HepG2 (cell line): Measurements from ENCODE around the gene CUL9. TPM values are rescaled to one million over a fixed set of nuclear protein-coding genes. Genes with fewer than 3 reads are reported as not detected.

Source experiments
- ATAC-seq: fragments of 200-7000 bp; cut with Tn5 transposase; 3 replicates; pipeline ENCODE4 v1.9.1; 2020; ENCODE audit warnings: mild to moderate bottlenecking, moderate library complexity
- BruUV-seq: library from RNA; stranded (reverse); fragments of 400-500 nt; replicated peaks from 2 replicates; lab custom pipeline; 2021; lab: Mats Ljungman, UMichigan
- CTCF ChIA-PET: fragments of 300-600 bp; formaldehyde crosslinking; extraction: SDS; loops from one replicate; lab custom pipeline; 2021; ENCODE audit warnings: low total read pairs, inconsistent platforms, low intra/inter-chr PET ratio; lab: Yijun Ruan, JAX
- POLR2A ChIA-PET: fragments of 350-600 bp; sonication (Branson Sonifier 250); formaldehyde crosslinking; loops from one replicate; lab custom pipeline; 2020; ENCODE audit warnings: antibody characterized with exemption, inconsistent platforms; lab: Yijun Ruan, JAX
- DNase-seq: peaks from one replicate; pipeline ENCODE4 v3.0.0-alpha.2; 2015; ENCODE audit warnings: low spot score
- FAIRE-seq: peaks from 3 replicates; lab custom pipeline; 2011; peaks lifted over from hg19 to GRCh38; lab: Jason Lieb, UNC
- H2AFZ ChIP-seq: one replicate; pipeline ENCODE4 v1.6.1; 2011; ENCODE audit warnings: low read length, inconsistent platforms
- H3K27ac ChIP-seq: fragments of 300-600 bp; 3 replicates; pipeline ENCODE4 v1.8.0; 2011; ENCODE audit warnings: mixed run types, mild to moderate bottlenecking, mixed read lengths, low read length, inconsistent platforms; ENCODE audit not compliant: insufficient read depth; ENCODE audit errors: extremely low read length
- H3K27me3 ChIP-seq, 2 experiments: fragments of 200-600 bp in 1 of 2; 2 replicates in 1 of 2; 3 replicates in 1 of 2; pipeline versions ENCODE4 v1.6.0 to v1.8.0; 2011; ENCODE audit warnings: low read length in 2 of 2, mild to moderate bottlenecking in 2 of 2, moderate library complexity in 2 of 2, inconsistent platforms in 1 of 2; ENCODE audit not compliant: insufficient read depth in 2 of 2, control insufficient read depth in 1 of 2
- H3K36me3 ChIP-seq, 2 experiments: fragments of 200-600 bp in 1 of 2; replicated peaks in 1 of 2; 2 replicates in 1 of 2; 3 replicates in 1 of 2; pipeline versions ENCODE4 v1.5.1 to v1.8.0; 2011; ENCODE audit warnings: low read length in 2 of 2, inconsistent platforms in 1 of 2; ENCODE audit not compliant: insufficient read depth in 2 of 2, control insufficient read depth in 1 of 2
- H3K4me1 ChIP-seq: 2 replicates; pipeline ENCODE4 v1.5.1; 2012; ENCODE audit warnings: low read length, inconsistent platforms; ENCODE audit not compliant: insufficient read depth
- H3K4me2 ChIP-seq: 2 replicates; pipeline ENCODE4 v1.6.0; 2011; ENCODE audit warnings: low read depth, low read length, inconsistent platforms
- H3K4me3 ChIP-seq, 3 experiments: fragments of 200-600 bp in 1 of 3; sonication (generic), shearing (Covaris generic) in 1 of 3; replicated peaks in 1 of 3; 2 replicates each; pipeline ENCODE4 v1.5.1; 2011 to 2016; ENCODE audit warnings: low read length in 3 of 3, inconsistent platforms in 2 of 3, low read depth in 2 of 3, mild to moderate bottlenecking in 2 of 3, control low read depth in 1 of 3, mixed read lengths in 1 of 3; ENCODE audit not compliant: insufficient read depth in 1 of 3
- H3K79me2 ChIP-seq: one replicate; pipeline ENCODE4 v1.6.1; 2011; ENCODE audit warnings: low read length, inconsistent platforms; ENCODE audit not compliant: insufficient read depth
- H3K9ac ChIP-seq: 2 replicates; pipeline ENCODE4 v1.6.0; 2011; ENCODE audit warnings: mild to moderate bottlenecking, low read depth, low read length, inconsistent platforms; ENCODE audit not compliant: insufficient read depth
- H3K9me3 ChIP-seq: 2 replicates; pipeline ENCODE4 v1.5.1; 2012; ENCODE audit warnings: mild to moderate bottlenecking, low read length
- H4K20me1 ChIP-seq: 2 replicates; pipeline ENCODE4 v1.6.0; 2011; ENCODE audit warnings: inconsistent platforms, mild to moderate bottlenecking, low read length, moderate library complexity; ENCODE audit not compliant: insufficient read depth
- HDAC6 ChIP-seq: fragments of 200-600 bp; sonication (generic); IDR thresholded peaks from 2 replicates; pipeline ENCODE4 v1.7.0; 2017; ENCODE audit warnings: mild to moderate bottlenecking, antibody characterized with exemption, low read length, low read depth
- HOXA9 ChIP-seq: sonication (generic); formaldehyde crosslinking; IDR thresholded peaks from 2 replicates; pipeline ENCODE4 v1.8.1; 2022; ENCODE audit warnings: missing genetic modification reagents, mild to moderate bottlenecking, moderate library complexity, borderline replicate concordance
- ISX ChIP-seq: sonication (generic); formaldehyde crosslinking; conservative IDR thresholded peaks from 2 replicates; pipeline ENCODE4 v1.5.0; 2020; ENCODE audit warnings: missing genetic modification reagents
- KLF12 ChIP-seq: sonication (generic); formaldehyde crosslinking; IDR thresholded peaks from 2 replicates; pipeline ENCODE4 v1.4.0; 2020; ENCODE audit warnings: missing genetic modification reagents, borderline replicate concordance
- MXD4 ChIP-seq: IDR thresholded peaks from 2 replicates; pipeline ENCODE4 v1.6.1; 2016; ENCODE audit warnings: mild to moderate bottlenecking, missing biosample characterization, missing genetic modification reagents
- MYC ChIP-seq: sonication (generic); formaldehyde crosslinking; IDR thresholded peaks from 2 replicates; pipeline ENCODE4 v1.9.0; 2021; ENCODE audit warnings: missing genetic modification reagents, borderline replicate concordance
- NFATC3 ChIP-seq: sonication (generic); formaldehyde crosslinking; IDR thresholded peaks from 2 replicates; pipeline ENCODE4 v1.5.1; 2020; ENCODE audit warnings: mild to moderate bottlenecking, missing genetic modification reagents
- NFE2L2 ChIP-seq: fragments of 150-350 bp; IDR thresholded peaks from 2 replicates; pipeline ENCODE4 v1.6.1; 2014; ENCODE audit warnings: low read length
- PAWR ChIP-seq: sonication (generic); formaldehyde crosslinking; IDR thresholded peaks from 2 replicates; pipeline ENCODE4 v1.4.0; 2020; ENCODE audit warnings: missing genetic modification reagents, mild to moderate bottlenecking, borderline replicate concordance
- POLR2AphosphoS5 ChIP-seq: IDR thresholded peaks from 2 replicates; pipeline ENCODE4 v1.6.1; 2012; ENCODE audit warnings: low read depth, low read length
- SIX1 ChIP-seq: sonication (generic); formaldehyde crosslinking; IDR thresholded peaks from 2 replicates; pipeline ENCODE4 v1.4.0; 2020; ENCODE audit warnings: missing genetic modification reagents, borderline replicate concordance
- XBP1 ChIP-seq: sonication (generic); formaldehyde crosslinking; IDR thresholded peaks from 2 replicates; pipeline ENCODE4 v1.5.0; 2020; ENCODE audit warnings: missing genetic modification reagents
- ZNF614 ChIP-seq: IDR thresholded peaks from 2 replicates; pipeline ENCODE4 v1.6.1; 2018; ENCODE audit warnings: missing biosample characterization, missing genetic modification reagents, inconsistent platforms, borderline replicate concordance
- ZNF644 ChIP-seq: IDR thresholded peaks from 2 replicates; pipeline ENCODE4 v1.6.1; 2016; ENCODE audit warnings: low read depth
- WGBS: methylation state at CpG from one replicate; pipeline ENCODE4 v1.1.6; 2017; ENCODE audit warnings: low lambda C conversion rate; 5-methylcytosine and 5-hydroxymethylcytosine counted together
- in situ Hi-C: cut with HindIII; loops from 2 replicates; pipeline ENCODE4 v1.10.0; 2017; ENCODE audit warnings: low pct_unique_long_range_greater_than_20kb; ENCODE audit not compliant: extremely low pct_ligation_motif_present
- intact Hi-C: fragments of 100-400 bp; cut with micrococcal nuclease; formaldehyde crosslinking; loops from one replicate; pipeline ENCODE4 v1.10.0; 2022; ENCODE audit not compliant: unreplicated experiment
- polyA plus RNA-seq, 8 experiments: library from polyadenylated mRNA; depleted of rRNA in 3 of 8; stranded (reverse) in 7 of 8; unstranded in 1 of 8; fragments of >200 nt; fragmentation: Illumina TruSeq in 4 of 8; extraction: Trizol in 4 of 8; gene quantifications; 2 replicates each; pipeline versions ENCODE4 v1.2.1 to v1.2.3, GENCODE V29; 2011 to 2016; ENCODE audit warnings: low read depth in 4 of 8, missing spikeins in 1 of 8, mixed read lengths in 1 of 8; ENCODE audit not compliant: insufficient read depth in 1 of 8
- total RNA-seq, 5 experiments: library from RNA; depleted of rRNA; stranded (reverse); fragments of >200 nt; fragmentation: Illumina TruSeq; extraction: Trizol; gene quantifications; 2 replicates each; pipeline ENCODE4 v1.2.3, GENCODE V29; 2016; ENCODE audit warnings: low read depth in 1 of 5
- TF ChIP-seq, protein P1 (sequence below): sonication (generic); formaldehyde crosslinking; IDR thresholded peaks from 2 replicates; pipeline ENCODE4 v1.5.0; 2020; ENCODE audit warnings: missing genetic modification reagents

The CUL9 gene
- total and polyA plus RNA-seq, 2 of the 13 experiments (the other 11 are each of a cell fraction or from before 2014, with no cell fraction given): 11.4 to 13.7 TPM

DNA sequence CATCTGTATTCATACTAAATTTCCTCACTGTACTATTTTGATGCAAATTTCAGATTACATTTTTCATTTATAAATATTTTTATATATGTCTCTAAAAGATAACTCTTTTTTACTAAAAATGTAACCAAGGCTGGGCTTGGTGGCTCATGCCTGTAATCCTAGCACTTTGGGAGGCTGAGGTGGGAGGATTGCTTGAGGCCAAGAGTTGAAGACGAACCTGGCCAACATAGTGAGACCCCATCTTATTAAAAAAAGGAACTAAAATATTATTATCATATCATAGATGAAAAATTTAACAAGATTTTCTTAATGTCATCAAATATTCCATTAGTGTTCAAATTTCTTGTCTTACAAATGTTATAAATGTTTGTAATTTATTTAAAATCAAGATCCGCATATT is 53.8 kb downstream of the CUL9 start:
- no peak overlapping the region for H3K9ac ChIP-seq
- WGBS: 48% methylated on average over 2 of the region's 2 CpGs
- no peak for DNase-seq
- POLR2A ChIA-PET: no interaction called here
- TF ChIP-seq HDAC6 (no peak), POLR2AphosphoS5 (no peak), MXD4 (CRISPR knock-in tag) (no peak), HOXA9 (no peak), ISX (CRISPR knock-in tag) (no peak), SIX1 (no peak), NFE2L2 (no peak), KLF12 (CRISPR knock-in tag) (no peak), NFATC3 (CRISPR knock-in tag) (no peak), PAWR (no peak), XBP1 (no peak), ZNF614 (CRISPR knock-in tag) (no peak), MYC (no peak), ZNF644 (CRISPR knock-in tag) (no peak)
- TF ChIP-seq, protein P1, sequence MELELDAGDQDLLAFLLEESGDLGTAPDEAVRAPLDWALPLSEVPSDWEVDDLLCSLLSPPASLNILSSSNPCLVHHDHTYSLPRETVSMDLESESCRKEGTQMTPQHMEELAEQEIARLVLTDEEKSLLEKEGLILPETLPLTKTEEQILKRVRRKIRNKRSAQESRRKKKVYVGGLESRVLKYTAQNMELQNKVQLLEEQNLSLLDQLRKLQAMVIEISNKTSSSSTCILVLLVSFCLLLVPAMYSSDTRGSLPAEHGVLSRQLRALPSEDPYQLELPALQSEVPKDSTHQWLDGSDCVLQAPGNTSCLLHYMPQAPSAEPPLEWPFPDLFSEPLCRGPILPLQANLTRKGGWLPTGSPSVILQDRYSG (CRISPR knock-in tag): no peak
- CTCF ChIA-PET: no interaction called here
- intact Hi-C loops (no loop called here), in situ Hi-C loops (no loop called here)
- H4K20me1 ChIP-seq: no peaks in the 10 kb centered on the region
- no peaks in the 10 kb centered on the region for H3K36me3 ChIP-seq
- no peaks in the 10 kb centered on the region for H3K79me2 ChIP-seq
- H3K27me3 ChIP-seq: peaks cover 0 to 21% of the 10 kb centered on the region in 2 experiments; a peak in 3 of 5 replicates
- ATAC-seq: no peak
- peaks cover 19% of the 10 kb centered on the region for H3K4me1 ChIP-seq
- BruUV-seq: no TSS peak
- H3K4me3 ChIP-seq: no peak overlapping the region
- H2AFZ ChIP-seq: no peak overlapping the region
- no peak overlapping the region for H3K4me2 ChIP-seq
- H3K27ac ChIP-seq: no peak overlapping the region
- no peaks in the 10 kb centered on the region for H3K9me3 ChIP-seq
- FAIRE-seq: no peak
